ENCODE measurements around the gene HS3ST2. TPM values are rescaled to one million over a fixed set of nuclear protein-coding genes. Genes with fewer than 3 reads are reported as not detected.

HS3ST2 gene
- 6.2 TPM for polyA plus RNA-seq (2012; ENCODE audit: insufficient read length, low read depth)

DNA sequence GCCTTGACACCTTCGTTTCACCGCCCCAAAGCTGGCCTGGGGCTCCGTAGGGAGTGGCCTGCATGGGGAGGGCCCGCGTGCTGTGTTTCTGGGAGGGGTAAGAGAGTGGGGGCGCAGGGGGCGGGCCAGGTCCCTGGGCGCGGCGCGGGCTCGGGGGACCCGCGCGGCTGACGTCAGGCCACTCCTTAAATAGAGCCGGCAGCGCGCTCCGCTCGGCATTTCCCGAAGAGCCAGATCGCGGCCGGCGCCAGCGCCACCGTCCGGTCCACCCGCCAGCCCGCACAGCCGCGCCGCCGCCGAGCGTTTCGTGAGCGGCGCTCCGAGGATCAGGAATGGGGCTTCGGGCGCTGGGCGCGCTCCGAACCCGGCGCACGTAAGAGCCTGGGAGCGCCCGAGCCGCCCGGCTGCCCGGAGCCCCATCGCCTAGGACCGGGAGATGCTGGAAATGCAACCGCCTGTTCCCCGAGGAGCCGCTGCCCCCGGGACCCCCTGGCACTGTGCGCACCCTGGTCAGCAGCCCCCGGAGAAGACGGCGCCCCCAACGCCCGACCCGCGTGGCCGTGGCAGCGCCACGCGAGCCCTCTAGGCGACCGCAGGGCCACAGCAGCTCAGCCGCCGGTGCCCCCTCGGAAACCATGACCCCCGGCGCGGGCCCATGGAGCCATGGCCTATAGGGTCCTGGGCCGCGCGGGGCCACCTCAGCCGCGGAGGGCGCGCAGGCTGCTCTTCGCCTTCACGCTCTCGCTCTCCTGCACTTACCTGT is at the start of gene HS3ST2:
TSS of gene HS3ST2 (plus strand) at position 215 of the 763 bp plus-strand sequence. CDS start at position 664, 449 bp downstream.
- TF ChIP-seq POLR2AphosphoS5 (IDR thresholded peaks at IDR 0.05; ENCODE audit: low read depth, low read length) (no peak), TAF1 (IDR thresholded peaks at IDR 0.05; ENCODE audit: borderline replicate concordance, insufficient read depth, low read length) (no peak), FOXP2 (optimal IDR thresholded peaks at IDR 0.05; ENCODE audit: borderline replicate concordance, extremely low read depth, extremely low read length, insufficient read depth) (no peak), SIN3A (IDR thresholded peaks at IDR 0.05; ENCODE audit: borderline replicate concordance, insufficient read depth, low read length) (no peak)
- TF ChIP-seq, protein P1, sequence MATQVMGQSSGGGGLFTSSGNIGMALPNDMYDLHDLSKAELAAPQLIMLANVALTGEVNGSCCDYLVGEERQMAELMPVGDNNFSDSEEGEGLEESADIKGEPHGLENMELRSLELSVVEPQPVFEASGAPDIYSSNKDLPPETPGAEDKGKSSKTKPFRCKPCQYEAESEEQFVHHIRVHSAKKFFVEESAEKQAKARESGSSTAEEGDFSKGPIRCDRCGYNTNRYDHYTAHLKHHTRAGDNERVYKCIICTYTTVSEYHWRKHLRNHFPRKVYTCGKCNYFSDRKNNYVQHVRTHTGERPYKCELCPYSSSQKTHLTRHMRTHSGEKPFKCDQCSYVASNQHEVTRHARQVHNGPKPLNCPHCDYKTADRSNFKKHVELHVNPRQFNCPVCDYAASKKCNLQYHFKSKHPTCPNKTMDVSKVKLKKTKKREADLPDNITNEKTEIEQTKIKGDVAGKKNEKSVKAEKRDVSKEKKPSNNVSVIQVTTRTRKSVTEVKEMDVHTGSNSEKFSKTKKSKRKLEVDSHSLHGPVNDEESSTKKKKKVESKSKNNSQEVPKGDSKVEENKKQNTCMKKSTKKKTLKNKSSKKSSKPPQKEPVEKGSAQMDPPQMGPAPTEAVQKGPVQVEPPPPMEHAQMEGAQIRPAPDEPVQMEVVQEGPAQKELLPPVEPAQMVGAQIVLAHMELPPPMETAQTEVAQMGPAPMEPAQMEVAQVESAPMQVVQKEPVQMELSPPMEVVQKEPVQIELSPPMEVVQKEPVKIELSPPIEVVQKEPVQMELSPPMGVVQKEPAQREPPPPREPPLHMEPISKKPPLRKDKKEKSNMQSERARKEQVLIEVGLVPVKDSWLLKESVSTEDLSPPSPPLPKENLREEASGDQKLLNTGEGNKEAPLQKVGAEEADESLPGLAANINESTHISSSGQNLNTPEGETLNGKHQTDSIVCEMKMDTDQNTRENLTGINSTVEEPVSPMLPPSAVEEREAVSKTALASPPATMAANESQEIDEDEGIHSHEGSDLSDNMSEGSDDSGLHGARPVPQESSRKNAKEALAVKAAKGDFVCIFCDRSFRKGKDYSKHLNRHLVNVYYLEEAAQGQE (IDR thresholded peaks at IDR 0.05; ENCODE audit: insufficient read depth in 1 of 2, low read depth in 2 of 2, low read length in 2 of 2) = peak in 1 of 2 experiments; percentile 19; a peak in 2 of 4 replicates

DNA sequence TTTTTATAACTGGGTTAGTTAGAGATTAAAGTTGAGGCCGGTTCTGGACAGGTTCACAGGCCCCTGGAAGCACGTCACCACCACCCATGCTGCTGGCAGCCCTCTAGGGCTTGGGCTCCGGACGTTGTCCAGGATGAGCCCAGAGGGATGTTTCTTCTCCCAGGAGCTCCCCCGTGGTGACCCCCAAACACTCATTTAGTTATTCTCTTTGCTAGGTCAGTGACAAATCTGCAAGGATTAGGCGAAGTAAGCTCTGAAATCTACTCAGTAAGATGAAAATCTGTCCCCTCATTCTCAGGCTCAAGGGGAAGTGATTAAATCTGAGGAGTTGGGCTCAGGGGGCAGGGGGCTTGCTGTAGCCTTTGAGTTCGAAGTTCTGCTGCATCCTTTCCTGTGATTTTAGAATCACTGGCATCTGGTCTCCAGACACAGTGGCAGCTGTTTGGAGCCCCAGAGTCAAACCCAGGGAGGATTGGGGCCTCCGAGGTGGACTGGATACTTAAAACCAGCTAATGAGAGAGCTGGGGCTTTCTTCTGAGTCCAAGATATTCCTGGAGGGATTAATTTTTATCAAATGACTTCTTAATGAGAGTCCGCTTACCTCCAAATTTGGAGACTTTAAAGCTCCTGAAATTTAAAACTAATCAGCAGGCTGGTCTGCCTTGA is 49.2 kb upstream of the HS3ST2 start:
- TF ChIP-seq FOXP2 (optimal IDR thresholded peaks at IDR 0.05; ENCODE audit: borderline replicate concordance, extremely low read depth, extremely low read length, insufficient read depth) (no peak), SIN3A (IDR thresholded peaks at IDR 0.05; ENCODE audit: borderline replicate concordance, insufficient read depth, low read length) (no peak), TAF1 (IDR thresholded peaks at IDR 0.05; ENCODE audit: borderline replicate concordance, insufficient read depth, low read length) (no peak)
- TF ChIP-seq, protein P1 (IDR thresholded peaks at IDR 0.05; ENCODE audit: insufficient read depth in 1 of 2, low read depth in 2 of 2, low read length in 2 of 2) = no peak

DNA sequence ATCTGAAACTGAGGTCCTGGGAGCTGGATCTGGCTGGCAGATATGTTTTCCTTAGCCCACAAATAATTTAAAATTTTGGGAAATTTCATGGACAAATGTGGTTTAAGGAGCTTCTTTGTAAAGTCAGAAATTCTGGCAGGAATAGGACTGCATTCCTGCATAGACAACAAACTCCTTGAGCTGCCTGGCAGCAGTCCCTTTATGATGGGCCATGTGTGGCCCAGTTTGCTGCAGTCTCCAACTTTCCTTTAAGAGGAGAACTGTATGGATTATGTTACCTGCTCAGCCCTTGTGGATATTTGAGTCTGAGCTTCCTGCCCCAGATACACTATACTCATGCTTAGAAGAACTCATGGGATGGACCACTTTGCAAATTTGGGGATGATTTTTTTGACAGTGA is 48.5 kb upstream of the HS3ST2 start:
- TF ChIP-seq SIN3A (IDR thresholded peaks at IDR 0.05; ENCODE audit: borderline replicate concordance, insufficient read depth, low read length) (no peak), TAF1 (IDR thresholded peaks at IDR 0.05; ENCODE audit: borderline replicate concordance, insufficient read depth, low read length) (no peak), FOXP2 (optimal IDR thresholded peaks at IDR 0.05; ENCODE audit: borderline replicate concordance, extremely low read depth, extremely low read length, insufficient read depth) (no peak), POLR2AphosphoS5 (IDR thresholded peaks at IDR 0.05; ENCODE audit: low read depth, low read length) (no peak)
- TF ChIP-seq, protein P1 (IDR thresholded peaks at IDR 0.05; ENCODE audit: insufficient read depth in 1 of 2, low read depth in 2 of 2, low read length in 2 of 2) = no peak

DNA sequence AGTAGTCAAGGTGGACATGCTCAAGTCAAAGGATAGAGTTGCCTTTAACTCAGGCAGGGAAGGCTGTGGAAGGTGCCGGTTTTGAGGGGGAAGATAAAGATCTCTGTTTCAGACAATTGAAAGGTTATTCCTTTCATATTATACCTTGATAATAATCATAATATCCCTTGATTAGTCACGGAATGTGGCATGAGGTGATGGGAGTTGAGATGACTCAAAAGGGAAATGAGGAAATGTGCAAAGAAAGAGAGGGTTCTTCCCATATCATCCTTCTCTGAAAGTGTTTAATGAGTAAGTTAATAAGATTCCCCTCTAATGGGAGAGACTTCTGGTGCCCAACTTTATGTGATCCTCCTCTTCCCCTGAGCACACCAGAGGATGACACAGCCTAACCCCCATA is 43.1 kb upstream of the HS3ST2 start:
- TF ChIP-seq FOXP2 (optimal IDR thresholded peaks at IDR 0.05; ENCODE audit: borderline replicate concordance, extremely low read depth, extremely low read length, insufficient read depth) = no peak
- no peak for TF ChIP-seq TAF1 (IDR thresholded peaks at IDR 0.05; ENCODE audit: borderline replicate concordance, insufficient read depth, low read length)
- TF ChIP-seq SIN3A (IDR thresholded peaks at IDR 0.05; ENCODE audit: borderline replicate concordance, insufficient read depth, low read length) = no peak
- TF ChIP-seq, protein P1 (IDR thresholded peaks at IDR 0.05; ENCODE audit: insufficient read depth in 1 of 2, low read depth in 2 of 2, low read length in 2 of 2) = no peak
- no peak for TF ChIP-seq POLR2AphosphoS5 (IDR thresholded peaks at IDR 0.05; ENCODE audit: low read depth, low read length)
